Osteoblast (primary cell): ENCODE measurements around the gene FDX2. TPM values are rescaled to one million over a fixed set of nuclear protein-coding genes. Genes with fewer than 3 reads are reported as not detected.
A peak's percentile ranks its signal among the peaks of the same experiment; 100 is the strongest.

Experiments used
- DNase-seq: peaks from one replicate; pipeline ENCODE4 v3.0.0; 2011; ENCODE audit warnings: low spot score, mixed read lengths; ENCODE audit not compliant: insufficient read length; ENCODE audit errors: missing footprints
- H2AFZ ChIP-seq: 2 replicates; pipeline ENCODE4 v1.6.0; 2011; ENCODE audit warnings: mild to moderate bottlenecking, low read length
- H3K27ac ChIP-seq: 2 replicates; pipeline ENCODE4 v1.5.1; 2011; ENCODE audit warnings: mild to moderate bottlenecking, low read depth, low read length, moderate library complexity
- H3K27me3 ChIP-seq: 2 replicates; pipeline ENCODE4 v1.6.0; 2012; ENCODE audit warnings: mild to moderate bottlenecking, control low read depth, inconsistent platforms, low read length, moderate library complexity; ENCODE audit not compliant: insufficient read depth
- H3K36me3 ChIP-seq: 2 replicates; pipeline ENCODE4 v1.5.1; 2011; ENCODE audit warnings: mild to moderate bottlenecking, low read length, control low read depth, moderate library complexity; ENCODE audit not compliant: insufficient read depth
- H3K4me1 ChIP-seq: 2 replicates; pipeline ENCODE4 v1.5.1; 2011; ENCODE audit warnings: mild to moderate bottlenecking, low read length, control low read depth, moderate library complexity; ENCODE audit not compliant: insufficient read depth
- H3K4me2 ChIP-seq: 2 replicates; pipeline ENCODE4 v1.6.0; 2011; ENCODE audit warnings: mild to moderate bottlenecking, low read length; ENCODE audit not compliant: insufficient read depth
- H3K4me3 ChIP-seq: fragments of 200-600 bp; sonication (generic); 3 replicates; pipeline ENCODE4 v1.5.1; 2012; ENCODE audit warnings: mild to moderate bottlenecking, low read length, inconsistent platforms; ENCODE audit not compliant: insufficient read depth
- H3K79me2 ChIP-seq: 2 replicates; pipeline ENCODE4 v1.6.0; 2012; ENCODE audit warnings: mild to moderate bottlenecking, low read length, control low read depth, inconsistent platforms; ENCODE audit not compliant: insufficient read depth
- H3K9me3 ChIP-seq: 2 replicates; pipeline ENCODE4 v1.5.1; 2011; ENCODE audit warnings: low read depth, low read length, control low read depth
- H4K20me1 ChIP-seq: 2 replicates; pipeline ENCODE4 v1.6.0; 2012; ENCODE audit warnings: mild to moderate bottlenecking, low read length, control low read depth; ENCODE audit not compliant: insufficient read depth
- CTCF ChIP-seq: IDR thresholded peaks from 2 replicates; pipeline ENCODE4 v1.5.1; 2011; ENCODE audit warnings: mild to moderate bottlenecking, low read depth, low read length, moderate library complexity; ENCODE audit errors: extremely low read depth
- total RNA-seq: library from RNA; depleted of rRNA; stranded (reverse); fragments of >200 nt; gene quantifications from 2 replicates; pipeline ENCODE4 v1.2.3, GENCODE V29; 2012

The FDX2 gene
- total RNA-seq, 1 donor = 17.7 TPM

- H3K4me1 ChIP-seq = peaks cover 15% of the 10 kb centered on the region
- H3K4me2 ChIP-seq = peak overlapping the region; percentile 77
- no peak overlapping the region for H2AFZ ChIP-seq
These were observed 22.8 kb downstream of the FDX2 start for GRCh38 chr19:10292789-10293636.

GRCh38 chr19:10292206-10292788 is 23.5 kb downstream of the FDX2 start:
- no peaks in the 10 kb centered on the region for H3K79me2 ChIP-seq
- peaks cover 95% of the 10 kb centered on the region for H3K27me3 ChIP-seq
- peaks cover 5% of the 10 kb centered on the region for H4K20me1 ChIP-seq
- H3K4me3 ChIP-seq = peak overlapping the region; percentile 59
- H3K4me1 ChIP-seq = peaks cover 15% of the 10 kb centered on the region
- H3K9me3 ChIP-seq = no peaks in the 10 kb centered on the region
- no peaks in the 10 kb centered on the region for H3K36me3 ChIP-seq
- H3K4me2 ChIP-seq = peak overlapping the region; percentile 77
- H3K27ac ChIP-seq = no peak overlapping the region
- peak; percentile 90 for DNase-seq
- TF ChIP-seq CTCF = no peak
- no peak overlapping the region for H2AFZ ChIP-seq

More at GRCh38 chr19:10292789-10293636, 22.8 kb downstream of the FDX2 start:
- no peak for TF ChIP-seq CTCF
- Histone ChIP-seq H3K36me3 (no peaks in the 10 kb centered on the region), H3K27ac (no peak overlapping the region), H3K79me2 (no peaks in the 10 kb centered on the region), H3K9me3 (no peaks in the 10 kb centered on the region), H3K4me3 (peak overlapping the region; percentile 59), H4K20me1 (peaks cover 5% of the 10 kb centered on the region), H3K27me3 (peaks cover 88% of the 10 kb centered on the region)
- peak; percentile 74 for DNase-seq

- no peaks in the 10 kb centered on the region for H3K79me2 ChIP-seq
- no peak overlapping the region for H3K27ac ChIP-seq
- peaks cover 93% of the 10 kb centered on the region for H3K27me3 ChIP-seq
- H3K4me2 ChIP-seq = peak overlapping the region; percentile 77
- TF ChIP-seq CTCF = no peak
- H3K4me3 ChIP-seq = peak overlapping the region; percentile 59
- H3K9me3 ChIP-seq = no peaks in the 10 kb centered on the region
- H3K36me3 ChIP-seq = no peaks in the 10 kb centered on the region
- DNase-seq = peak; percentile 88
- peaks cover 5% of the 10 kb centered on the region for H4K20me1 ChIP-seq
- H2AFZ ChIP-seq = no peak overlapping the region
- H3K4me1 ChIP-seq = peaks cover 15% of the 10 kb centered on the region
These were observed 24.1 kb downstream of the FDX2 start for GRCh38 chr19:10291554-10292205.
